ENCODE data around the gene EYA3. TPM values are rescaled to one million over a fixed set of nuclear protein-coding genes. Genes with fewer than 3 reads are reported as not detected.

EYA3 gene
- total RNA-seq, 4 donors from 2014 or later = 13.8 to 21.9 (median 15.8) TPM

DNA sequence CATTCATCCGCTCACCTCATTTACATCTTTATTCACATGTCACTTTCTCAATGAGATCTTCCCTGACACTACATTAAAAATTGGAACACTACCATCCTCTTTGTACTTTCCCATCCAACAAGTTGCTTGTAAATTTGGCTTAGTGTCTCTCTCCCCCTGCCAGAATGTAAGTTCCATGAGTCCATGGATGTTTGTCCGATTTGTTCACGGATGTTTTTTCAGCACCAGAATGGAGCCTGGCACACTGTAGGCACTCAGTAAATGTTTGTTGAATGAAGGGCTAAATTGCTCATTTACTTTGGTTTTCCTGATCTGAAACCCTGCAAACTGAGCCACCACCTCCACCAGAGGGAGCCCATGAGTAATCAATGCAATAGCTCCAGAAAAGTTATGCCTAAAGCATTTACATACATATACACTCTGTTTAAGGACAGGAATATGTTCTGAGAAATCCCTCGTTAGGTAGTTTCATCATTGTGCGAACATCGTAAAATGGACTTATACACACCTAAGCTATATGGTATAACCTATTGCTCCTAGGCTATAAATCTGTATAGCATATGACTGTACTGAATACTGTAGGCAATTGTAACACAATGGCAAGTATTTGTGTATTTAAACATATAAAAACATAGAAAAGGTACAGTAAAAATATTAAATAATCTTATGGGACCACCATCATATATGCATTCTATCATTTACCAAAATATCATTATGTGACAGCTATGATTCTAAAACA lies 2.8 kb upstream of the EYA3 start:
- Histone ChIP-seq H3K27ac (peak overlapping the region in 1 of 4 donors; percentile 22), H3K9me3 (no peaks in the 10 kb centered on the region), H3K27me3 (no peaks in the 10 kb centered on the region), H3K4me3 (no peak overlapping the region), H3K4me1 (peaks cover 8 to 24% (median 14%) of the 10 kb centered on the region in 3 donors), H3K36me3 (no peaks in the 10 kb centered on the region)
- no peak for DNase-seq
- intact Hi-C loops (cut with DNase I) = loop anchor here (5.0 kb wide), 2 partner anchors 106 to 121 kb away; no protein-coding TSS in a partner anchor
- TF ChIP-seq POLR2A (IDR thresholded peaks at IDR 0.05) = no peak
- TF ChIP-seq, protein P1, sequence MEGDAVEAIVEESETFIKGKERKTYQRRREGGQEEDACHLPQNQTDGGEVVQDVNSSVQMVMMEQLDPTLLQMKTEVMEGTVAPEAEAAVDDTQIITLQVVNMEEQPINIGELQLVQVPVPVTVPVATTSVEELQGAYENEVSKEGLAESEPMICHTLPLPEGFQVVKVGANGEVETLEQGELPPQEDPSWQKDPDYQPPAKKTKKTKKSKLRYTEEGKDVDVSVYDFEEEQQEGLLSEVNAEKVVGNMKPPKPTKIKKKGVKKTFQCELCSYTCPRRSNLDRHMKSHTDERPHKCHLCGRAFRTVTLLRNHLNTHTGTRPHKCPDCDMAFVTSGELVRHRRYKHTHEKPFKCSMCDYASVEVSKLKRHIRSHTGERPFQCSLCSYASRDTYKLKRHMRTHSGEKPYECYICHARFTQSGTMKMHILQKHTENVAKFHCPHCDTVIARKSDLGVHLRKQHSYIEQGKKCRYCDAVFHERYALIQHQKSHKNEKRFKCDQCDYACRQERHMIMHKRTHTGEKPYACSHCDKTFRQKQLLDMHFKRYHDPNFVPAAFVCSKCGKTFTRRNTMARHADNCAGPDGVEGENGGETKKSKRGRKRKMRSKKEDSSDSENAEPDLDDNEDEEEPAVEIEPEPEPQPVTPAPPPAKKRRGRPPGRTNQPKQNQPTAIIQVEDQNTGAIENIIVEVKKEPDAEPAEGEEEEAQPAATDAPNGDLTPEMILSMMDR (IDR thresholded peaks at IDR 0.05) = peak; percentile 55 to 89 (median 82)
- WGBS, 2 donors = 23% methylated on average over 6 of the region's 6 CpGs

DNA sequence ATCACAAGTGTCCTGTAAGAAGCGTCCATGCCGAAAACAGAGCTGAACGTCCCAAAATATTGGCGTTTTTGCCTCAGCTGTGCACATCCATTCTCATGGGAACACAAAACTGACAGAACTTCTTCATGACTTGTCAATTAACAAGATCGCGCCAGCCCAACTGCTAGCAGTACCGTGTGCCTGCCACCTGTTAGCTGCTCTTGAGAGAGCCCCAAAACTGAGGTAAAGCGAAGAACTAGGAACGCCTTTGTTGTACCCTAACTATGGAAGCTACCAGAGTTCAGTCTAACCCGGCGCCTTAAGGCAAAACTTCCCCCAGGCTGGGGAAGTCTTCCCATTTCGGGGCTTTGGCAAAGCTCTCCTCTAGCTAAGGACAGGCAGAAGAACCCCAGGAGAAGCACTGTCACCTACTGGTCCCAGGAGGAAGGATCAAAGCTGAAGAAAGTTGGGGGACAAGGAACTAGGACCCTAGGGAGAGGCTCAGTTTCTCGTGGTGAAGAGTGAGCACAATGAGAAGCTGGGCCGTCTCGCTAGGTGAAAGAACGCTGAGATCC lies 719 bp downstream of the EYA3 start:
- intact Hi-C loops (cut with DNase I) = no loop called here
- TF ChIP-seq, protein P1 (IDR thresholded peaks at IDR 0.05) = peak in 1 of 6 experiments; percentile 21
- no peak for TF ChIP-seq POLR2A (IDR thresholded peaks at IDR 0.05)
- H3K9me3 ChIP-seq = no peaks in the 10 kb centered on the region
- H3K36me3 ChIP-seq = no peaks in the 10 kb centered on the region
- DNase-seq = no peak
- peak overlapping the region; percentile 85 to 92 (median 91) for H3K27ac ChIP-seq
- peaks cover 8 to 42% (median 14%) of the 10 kb centered on the region in 3 donors for H3K4me1 ChIP-seq
- peak overlapping the region; percentile 65 to 83 (median 76) for H3K4me3 ChIP-seq
- 4 to 6% methylated on average over 16 of the region's 16 CpGs for WGBS, 2 donors
- no peaks in the 10 kb centered on the region for H3K27me3 ChIP-seq

DNA sequence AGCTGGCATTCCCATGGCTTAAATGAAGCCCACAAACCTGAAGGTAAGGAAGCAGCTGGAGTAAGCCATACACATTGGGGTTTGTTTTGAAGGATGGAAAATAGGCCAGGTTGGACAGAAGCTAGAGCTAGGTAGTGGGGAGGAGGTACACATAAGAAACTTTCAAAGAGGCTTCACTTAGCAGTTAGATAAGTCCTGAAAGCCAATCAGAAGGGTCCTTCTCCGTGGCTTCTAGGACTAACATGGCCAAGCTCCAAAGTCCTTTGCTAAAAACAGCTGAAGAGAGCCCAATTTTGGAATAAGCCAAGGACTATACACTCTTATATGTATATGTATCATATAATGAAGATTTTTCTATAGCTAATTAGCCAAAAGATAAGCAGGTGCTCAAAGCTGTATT lies 1.8 kb downstream of the EYA3 start:
- TF ChIP-seq, protein P1 (IDR thresholded peaks at IDR 0.05) = no peak
- TF ChIP-seq POLR2A (IDR thresholded peaks at IDR 0.05) = no peak
- WGBS, 2 donors = 69 to 71% methylated on average over 1 of the region's 1 CpG
- Histone ChIP-seq H3K4me3 (peak overlapping the region in 1 of 4 donors; percentile 72), H3K9me3 (no peaks in the 10 kb centered on the region), H3K36me3 (no peaks in the 10 kb centered on the region), H3K27ac (peak overlapping the region in 1 of 4 donors; percentile 92), H3K27me3 (no peaks in the 10 kb centered on the region), H3K4me1 (peaks cover 8 to 42% (median 14%) of the 10 kb centered on the region in 3 donors)
- no peak for DNase-seq
- intact Hi-C loops (cut with DNase I) = no loop called here

DNA sequence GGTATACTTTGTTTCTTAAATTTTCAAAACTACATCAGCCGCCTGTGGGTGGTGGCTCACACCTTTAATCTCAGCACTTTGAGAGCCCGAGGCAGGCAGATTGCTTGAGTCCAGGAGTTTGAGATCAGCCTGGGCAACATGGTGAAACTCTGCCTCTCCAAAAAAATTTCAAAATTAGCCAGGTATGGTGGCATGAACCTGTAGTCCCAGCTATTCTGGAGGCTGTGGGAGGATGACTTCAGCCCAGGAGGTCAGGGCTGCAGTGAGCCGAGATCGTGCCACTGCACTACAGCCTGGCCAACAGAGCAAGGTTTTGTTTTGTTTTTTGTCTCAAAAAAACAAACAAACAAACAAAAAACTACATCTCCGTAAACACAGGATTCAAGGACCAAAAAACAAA lies 3.3 kb downstream of the EYA3 start:
- Histone ChIP-seq H3K9me3 (no peaks in the 10 kb centered on the region), H3K4me3 (no peak overlapping the region), H3K36me3 (peaks cover 0 to 11% (median 2%) of the 10 kb centered on the region in 3 donors), H3K4me1 (peaks cover 8 to 42% (median 14%) of the 10 kb centered on the region in 3 donors), H3K27ac (no peak overlapping the region), H3K27me3 (no peaks in the 10 kb centered on the region)
- TF ChIP-seq, protein P1 (IDR thresholded peaks at IDR 0.05) = no peak
- TF ChIP-seq POLR2A (IDR thresholded peaks at IDR 0.05) = no peak
- WGBS, 2 donors = 79 to 80% methylated on average over 5 of the region's 5 CpGs
- intact Hi-C loops (cut with DNase I) = no loop called here
- DNase-seq = no peak

DNA sequence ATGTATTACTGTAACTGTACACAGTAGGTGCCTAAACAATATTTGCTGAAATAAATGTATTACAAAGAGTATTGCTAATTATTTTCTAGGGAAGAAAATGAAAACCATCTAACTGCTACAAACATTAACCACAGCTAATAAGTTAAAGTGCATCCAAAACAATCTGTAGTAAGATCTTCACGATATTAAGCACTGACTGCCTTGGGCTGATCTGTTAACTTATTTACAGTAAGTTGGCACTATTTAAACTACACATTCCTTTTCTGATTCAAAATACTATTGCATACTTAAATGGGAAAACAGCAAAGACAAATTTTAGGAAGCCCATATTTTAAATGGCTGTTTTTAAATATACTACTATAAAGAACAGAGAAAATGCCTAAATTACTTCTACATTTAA lies 4.5 kb downstream of the EYA3 start:
- no peaks in the 10 kb centered on the region for H3K9me3 ChIP-seq
- DNase-seq = no peak
- H3K27me3 ChIP-seq = no peaks in the 10 kb centered on the region
- intact Hi-C loops (cut with DNase I) = no loop called here
- no peak overlapping the region for H3K4me3 ChIP-seq
- H3K36me3 ChIP-seq = peaks cover 0 to 23% (median 4%) of the 10 kb centered on the region in 3 donors
- peaks cover 8 to 44% (median 14%) of the 10 kb centered on the region in 3 donors for H3K4me1 ChIP-seq
- TF ChIP-seq, protein P1 (IDR thresholded peaks at IDR 0.05) = no peak
- TF ChIP-seq POLR2A (IDR thresholded peaks at IDR 0.05) = no peak
- no peak overlapping the region for H3K27ac ChIP-seq
- 53 to 65% methylated on average over 1 of the region's 1 CpG for WGBS, 2 donors

All from esophagus squamous epithelium (tissue), 5 donors.